ENCODE results near the gene SH2D2A. TPM values are rescaled to one million over a fixed set of nuclear protein-coding genes. Genes with fewer than 3 reads are reported as not detected.

SH2D2A gene
- total and polyA plus RNA-seq, 9 of the 15 experiments (the other 6 are each of a cell fraction or from before 2014, with no cell fraction given): 0.89 to 33.6 (median 6.9) TPM

DNA sequence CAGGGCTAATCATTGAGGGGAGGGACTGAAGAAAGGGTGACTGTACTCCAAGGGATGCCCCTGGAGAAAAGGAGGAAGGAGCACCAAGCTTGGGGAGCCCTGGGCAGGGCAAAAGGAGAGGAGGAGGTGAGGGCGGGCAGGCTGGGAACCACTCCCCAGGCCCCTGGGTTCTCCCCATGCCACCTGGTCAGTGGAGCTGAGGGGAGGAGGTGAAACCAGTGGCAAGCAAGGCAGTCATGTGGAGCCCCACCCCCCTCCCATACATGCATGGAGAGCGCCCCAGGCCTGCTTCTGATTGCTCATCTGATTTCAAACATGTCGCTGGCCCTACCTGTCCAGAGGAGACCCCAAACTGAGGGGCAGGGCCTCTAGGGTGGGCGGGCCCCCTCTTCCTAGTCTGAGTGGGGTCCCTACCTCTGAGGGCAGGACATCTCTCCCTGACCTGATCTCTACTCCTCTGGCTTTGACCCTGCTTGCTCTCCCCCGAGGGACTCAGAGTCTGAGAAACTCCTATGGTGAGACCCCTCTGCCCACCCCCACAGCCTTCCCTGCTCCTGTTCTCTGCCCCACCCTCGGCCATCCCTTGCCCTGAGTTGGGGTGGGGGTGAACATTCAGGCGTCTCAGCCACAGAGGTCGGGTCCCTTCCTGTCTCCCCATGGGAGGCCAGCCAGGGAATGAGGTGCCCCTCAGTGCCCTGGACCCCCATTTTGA is 23.7 kb upstream of the SH2D2A start (continued):
- TF ChIP-seq, protein P1, sequence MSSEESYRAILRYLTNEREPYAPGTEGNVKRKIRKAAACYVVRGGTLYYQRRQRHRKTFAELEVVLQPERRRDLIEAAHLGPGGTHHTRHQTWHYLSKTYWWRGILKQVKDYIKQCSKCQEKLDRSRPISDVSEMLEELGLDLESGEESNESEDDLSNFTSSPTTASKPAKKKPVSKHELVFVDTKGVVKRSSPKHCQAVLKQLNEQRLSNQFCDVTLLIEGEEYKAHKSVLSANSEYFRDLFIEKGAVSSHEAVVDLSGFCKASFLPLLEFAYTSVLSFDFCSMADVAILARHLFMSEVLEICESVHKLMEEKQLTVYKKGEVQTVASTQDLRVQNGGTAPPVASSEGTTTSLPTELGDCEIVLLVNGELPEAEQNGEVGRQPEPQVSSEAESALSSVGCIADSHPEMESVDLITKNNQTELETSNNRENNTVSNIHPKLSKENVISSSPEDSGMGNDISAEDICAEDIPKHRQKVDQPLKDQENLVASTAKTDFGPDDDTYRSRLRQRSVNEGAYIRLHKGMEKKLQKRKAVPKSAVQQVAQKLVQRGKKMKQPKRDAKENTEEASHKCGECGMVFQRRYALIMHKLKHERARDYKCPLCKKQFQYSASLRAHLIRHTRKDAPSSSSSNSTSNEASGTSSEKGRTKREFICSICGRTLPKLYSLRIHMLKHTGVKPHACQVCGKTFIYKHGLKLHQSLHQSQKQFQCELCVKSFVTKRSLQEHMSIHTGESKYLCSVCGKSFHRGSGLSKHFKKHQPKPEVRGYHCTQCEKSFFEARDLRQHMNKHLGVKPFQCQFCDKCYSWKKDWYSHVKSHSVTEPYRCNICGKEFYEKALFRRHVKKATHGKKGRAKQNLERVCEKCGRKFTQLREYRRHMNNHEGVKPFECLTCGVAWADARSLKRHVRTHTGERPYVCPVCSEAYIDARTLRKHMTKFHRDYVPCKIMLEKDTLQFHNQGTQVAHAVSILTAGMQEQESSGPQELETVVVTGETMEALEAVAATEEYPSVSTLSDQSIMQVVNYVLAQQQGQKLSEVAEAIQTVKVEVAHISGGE (CRISPR knock-in tag; IDR thresholded peaks at IDR 0.05): no peak
- TF ChIP-seq ZNF696 (CRISPR knock-in tag; conservative IDR thresholded peaks at IDR 0.05) (no peak), LARP7 (IDR thresholded peaks at IDR 0.05) (no peak), ZSCAN32 (CRISPR knock-in tag; IDR thresholded peaks at IDR 0.05) (no peak), SMARCC2 (IDR thresholded peaks at IDR 0.05; ENCODE audit: low read depth) (no peak), KHSRP (IDR thresholded peaks at IDR 0.05) (no peak), PHB (CRISPR knock-in tag; IDR thresholded peaks at IDR 0.05) (no peak)

Measured in K562 (cell line).